Measurements from ENCODE around the gene UBE2Q1.

UBE2Q1 gene

GRCh38 chr1:154512760-154513159, 45.7 kb downstream of the UBE2Q1 start:
- ChIA-PET POLR2A (no interaction called here), CTCF (interaction anchor here (1.0 to 2.1 kb wide), 4 partner anchors 9 to 37 kb away, joined by 3 to 7 read pairs (median 5); no protein-coding TSS in a partner anchor)
- no peak for TF ChIP-seq CTCF (IDR thresholded peaks at IDR 0.05; ENCODE audit: control extremely low read depth, extremely low read depth, low read depth, missing control alignments)
- DNase-seq (ENCODE audit: extremely low spot score): no peak

DNA sequence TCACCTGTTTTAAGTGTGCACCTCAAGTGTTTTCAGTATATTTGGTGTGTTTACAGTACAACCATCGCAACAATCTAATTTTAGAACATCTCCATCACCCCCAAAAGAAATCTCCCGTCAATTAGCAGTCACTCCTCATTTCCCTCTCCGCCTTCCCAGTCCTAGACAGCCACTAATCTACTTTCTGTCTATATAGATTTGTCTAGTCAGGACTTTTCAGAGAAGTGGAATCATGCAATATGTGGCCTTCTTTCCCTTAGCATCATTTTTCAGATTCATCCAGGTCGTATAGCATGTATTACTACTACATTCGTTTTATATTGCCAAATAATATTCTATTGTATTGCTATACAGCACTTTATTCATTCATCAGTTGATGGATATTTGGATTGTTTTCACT, 54.6 kb downstream of the UBE2Q1 start:
- ChIA-PET CTCF (interaction anchor here (2.8 kb wide), 1 partner anchor 43 kb away, joined by 11 read pairs; no protein-coding TSS in a partner anchor), POLR2A (no interaction called here)
- DNase-seq (ENCODE audit: extremely low spot score): no peak
- TF ChIP-seq CTCF (IDR thresholded peaks at IDR 0.05; ENCODE audit: control extremely low read depth, extremely low read depth, low read depth, missing control alignments): no peak

GRCh38 chr1:154502744-154503115, 55.7 kb downstream of the UBE2Q1 start:
- ChIA-PET POLR2A (no interaction called here), CTCF (interaction anchor here (2.8 kb wide), 1 partner anchor 44 kb away, joined by 11 read pairs; no protein-coding TSS in a partner anchor)
- TF ChIP-seq CTCF (IDR thresholded peaks at IDR 0.05; ENCODE audit: control extremely low read depth, extremely low read depth, low read depth, missing control alignments): no peak
- no peak for DNase-seq (ENCODE audit: extremely low spot score)

- DNase-seq (ENCODE audit: extremely low spot score): peak; percentile 45
- CTCF ChIA-PET: interaction anchor here (2.8 to 2.9 kb wide), 2 partner anchors 22 to 44 kb away, joined by 11 to 17 read pairs; no protein-coding TSS in a partner anchor
- no peak for TF ChIP-seq CTCF (IDR thresholded peaks at IDR 0.05; ENCODE audit: control extremely low read depth, extremely low read depth, low read depth, missing control alignments)
Measured at GRCh38 chr1:154502066-154502743, 56.3 kb downstream of the UBE2Q1 start, which contains the start of the genes SHE and TDRD10. Gene SHE, minus strand, starts transcription at chr1:154502412. Its CDS starts 386 bp downstream, at chr1:154502026. Gene TDRD10, plus strand, starts transcription at chr1:154502219. Its CDS starts 4,685 bp downstream, at chr1:154506904.

DNA sequence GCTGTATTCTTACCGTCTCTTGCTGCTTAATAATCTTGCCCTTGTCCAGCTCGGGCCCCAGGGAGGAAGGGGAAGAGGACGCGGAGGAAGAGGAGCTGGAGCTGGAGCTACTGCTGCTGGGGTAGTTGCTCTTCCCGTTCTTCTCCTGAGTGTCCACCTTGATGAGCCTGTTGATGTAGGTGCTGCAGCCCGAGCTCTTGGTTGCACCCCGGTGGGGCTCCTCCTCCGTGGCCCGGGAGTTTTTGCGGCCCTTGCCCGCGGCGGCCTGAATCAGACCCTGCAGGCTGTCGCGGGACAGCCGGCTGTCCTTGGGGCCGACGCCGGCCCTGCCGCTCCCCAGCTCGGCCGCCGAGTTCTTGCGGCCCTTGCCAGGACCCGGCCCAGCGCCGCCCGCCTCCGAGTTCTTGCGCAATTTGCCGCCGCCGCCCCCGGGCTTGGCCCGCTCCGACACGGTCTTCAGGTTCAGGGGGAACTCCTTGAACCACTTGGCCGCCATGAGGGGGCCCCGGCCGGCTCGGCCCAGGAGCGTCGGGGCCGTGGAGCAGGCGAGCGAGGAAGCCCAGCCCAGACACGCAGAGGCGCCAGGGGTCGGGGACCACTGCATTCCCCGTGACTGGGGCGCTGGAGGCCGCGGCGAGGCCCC, 56.9 kb downstream of the UBE2Q1 start:
- POLR2A ChIA-PET: no interaction called here
- CTCF ChIA-PET: interaction anchor here (1.2 to 2.9 kb wide), 4 partner anchors 19 to 493 kb away, joined by 3 to 17 read pairs (median 7); no protein-coding TSS in a partner anchor

More at GRCh38 chr1:154502066-154502743, 56.3 kb downstream of the UBE2Q1 start, which contains the start of the genes SHE and TDRD10:
- POLR2A ChIA-PET: no interaction called here

More for the DNA sequence above, 56.9 kb downstream of the UBE2Q1 start:
- DNase-seq (ENCODE audit: extremely low spot score): peak; percentile 40
- TF ChIP-seq CTCF (IDR thresholded peaks at IDR 0.05; ENCODE audit: control extremely low read depth, extremely low read depth, low read depth, missing control alignments): no peak

All from GM10248 (cell line).